NCI-H2196 treated with DMSO at 0.1 percent for 48 hours (cell line): ENCODE results near the gene MCM8.
"Not testable (repeated sequence)": the region's sequence is repeated elsewhere in the genome, so short reads cannot be mapped to it uniquely, and the experiment has no call there.

Experiments used
- DNase-seq: peaks from one replicate; lab custom pipeline; 2025; ENCODE audit not compliant: unreplicated experiment; lab: John Stamatoyannopoulos, UW

The MCM8 gene

DNA sequence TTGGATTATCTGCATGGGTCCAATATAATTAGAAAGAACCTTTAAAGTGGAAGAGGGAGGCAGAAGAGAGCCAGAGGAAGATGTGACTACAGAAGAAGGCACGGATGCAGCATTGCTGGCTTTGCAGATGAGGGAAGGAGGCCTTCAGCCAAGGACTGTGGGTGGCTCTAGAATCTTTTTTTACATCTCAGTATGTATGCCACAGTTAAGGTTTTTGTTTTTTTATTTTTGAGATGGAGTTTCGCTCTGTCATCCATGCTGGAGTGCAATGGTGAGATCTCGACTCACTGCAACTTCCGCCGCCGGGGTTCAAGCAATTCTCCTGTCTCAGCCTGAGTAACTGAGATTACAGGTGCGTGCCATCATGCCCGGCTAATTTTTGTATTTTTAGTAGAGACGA, 49.3 kb downstream of the MCM8 start:
- DNase-seq = no peak

DNA sequence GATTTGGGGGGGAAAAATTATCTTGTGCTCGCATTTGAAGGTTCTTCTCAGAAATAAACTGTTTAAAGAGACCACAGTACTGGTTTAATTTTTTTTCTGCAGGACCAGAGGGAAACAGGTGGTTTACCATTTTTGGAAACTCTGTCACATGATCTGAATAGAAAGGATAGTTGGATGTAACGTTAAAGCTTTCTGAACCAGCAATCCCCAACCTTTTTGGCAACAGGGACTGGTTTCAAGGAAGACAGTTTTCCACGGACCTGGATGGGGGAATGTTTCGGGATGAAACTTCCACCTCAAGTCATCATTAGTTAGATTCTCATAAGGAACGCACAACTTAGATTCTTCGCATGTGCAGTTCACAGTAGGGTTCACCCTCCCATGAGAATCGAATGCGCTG, 50.4 kb downstream of the MCM8 start:
- no peak for DNase-seq

DNA sequence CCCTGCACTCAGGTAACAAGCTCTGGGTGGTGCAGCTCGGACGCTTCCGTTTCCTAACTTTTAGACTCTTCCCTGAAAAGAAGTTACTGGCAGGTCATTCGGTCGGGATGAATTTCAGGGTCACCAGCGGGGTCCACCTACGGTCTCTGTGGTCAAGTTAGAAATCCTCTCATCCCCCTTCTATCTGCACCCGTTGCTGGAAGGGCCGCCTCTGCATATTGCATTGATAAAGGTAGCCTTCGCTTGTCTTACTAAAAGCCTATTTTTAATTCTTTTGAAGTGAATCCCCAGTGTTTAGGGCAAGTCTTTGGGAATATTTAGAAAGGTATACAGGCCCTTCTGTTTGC, 56.1 kb downstream of the MCM8 start:
- DNase-seq = no peak

DNA sequence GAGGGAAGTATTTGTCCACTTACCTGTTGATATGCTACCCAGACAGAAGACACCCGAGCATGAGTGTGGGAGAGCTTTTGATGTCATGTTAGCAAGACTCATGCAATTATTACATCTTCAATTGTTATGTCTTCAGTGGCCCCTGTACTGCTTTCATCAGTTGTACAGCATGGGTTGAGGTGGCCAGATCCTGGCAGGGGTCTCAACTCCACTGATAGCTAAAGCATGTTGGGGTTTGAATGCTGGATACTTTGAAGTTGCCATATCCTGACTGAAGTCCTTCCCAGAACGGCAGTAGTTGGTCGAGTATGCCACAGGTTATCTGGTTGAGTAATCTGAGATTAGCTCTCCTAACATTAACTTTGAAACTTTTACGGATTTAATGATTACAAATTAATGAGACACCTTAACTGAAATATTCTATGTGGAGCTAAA, 56.7 kb downstream of the MCM8 start:
- no peak for DNase-seq

DNA sequence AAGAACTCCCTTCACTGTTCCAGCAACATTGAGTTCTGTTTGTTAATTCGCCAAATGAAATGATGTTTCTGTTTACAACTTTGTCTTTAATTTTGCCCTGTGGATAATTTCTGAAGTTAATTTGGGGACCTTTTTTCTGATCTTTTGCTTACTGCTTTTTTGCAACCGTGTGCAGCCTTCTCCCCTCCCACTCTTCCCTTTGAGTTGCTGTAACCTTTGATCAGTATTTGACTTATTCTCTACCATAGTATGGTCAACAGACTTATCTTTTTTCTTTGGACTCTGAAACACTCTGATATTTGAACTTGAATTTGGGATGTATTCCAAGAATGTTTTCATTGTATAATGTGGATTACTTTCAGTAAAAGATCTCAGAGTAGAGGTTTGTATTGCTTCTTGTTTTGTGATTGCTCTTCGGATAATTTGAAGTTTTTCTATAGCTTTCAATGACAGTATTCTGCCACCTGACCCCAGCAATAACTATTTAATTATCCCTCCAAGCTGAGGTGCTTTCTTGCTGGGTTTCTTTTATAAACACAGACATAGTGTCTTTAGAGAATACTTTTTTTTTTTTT, 57.2 kb downstream of the MCM8 start:
- DNase-seq = no peak

DNA sequence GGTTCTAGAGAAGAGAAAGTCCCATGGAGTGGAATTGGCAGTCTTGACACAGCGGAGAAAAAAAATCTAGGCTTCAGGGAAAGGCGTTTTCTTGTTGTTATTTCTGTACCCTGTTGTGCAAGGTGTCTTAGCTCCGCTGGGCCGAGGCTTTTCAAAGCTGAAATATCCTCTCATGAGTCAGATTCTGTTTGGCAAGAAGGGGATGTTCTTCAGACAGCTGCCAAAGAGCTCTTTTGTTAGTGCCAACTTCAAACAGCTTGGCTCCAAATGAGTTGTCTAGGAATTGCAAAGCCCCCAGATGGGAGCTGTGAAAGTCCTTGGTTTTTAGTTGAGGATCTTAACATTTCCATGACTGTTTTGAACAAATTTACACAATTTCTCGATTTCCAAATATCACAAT, 57.8 kb downstream of the MCM8 start:
- DNase-seq = no peak

DNA sequence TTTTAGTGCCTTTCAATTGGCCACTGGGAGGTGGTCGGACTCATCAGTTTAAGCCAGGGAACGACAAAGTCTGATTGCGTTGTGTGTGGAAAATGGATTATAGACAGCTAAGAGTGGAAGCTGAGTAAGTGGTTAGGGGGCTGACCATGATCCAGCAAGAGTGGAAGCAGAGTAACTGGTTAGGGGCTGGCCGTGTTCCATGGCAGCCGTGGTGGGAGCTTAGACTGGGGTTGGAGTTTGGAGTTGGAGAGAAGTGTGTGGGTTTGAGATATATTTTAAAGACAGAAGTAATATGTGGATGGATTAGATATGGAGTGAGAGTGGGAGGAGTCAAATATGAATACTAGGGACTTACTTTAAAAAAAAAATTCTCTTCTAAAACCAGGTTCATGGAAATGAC, 61.7 kb downstream of the MCM8 start:
- no peak for DNase-seq

DNA sequence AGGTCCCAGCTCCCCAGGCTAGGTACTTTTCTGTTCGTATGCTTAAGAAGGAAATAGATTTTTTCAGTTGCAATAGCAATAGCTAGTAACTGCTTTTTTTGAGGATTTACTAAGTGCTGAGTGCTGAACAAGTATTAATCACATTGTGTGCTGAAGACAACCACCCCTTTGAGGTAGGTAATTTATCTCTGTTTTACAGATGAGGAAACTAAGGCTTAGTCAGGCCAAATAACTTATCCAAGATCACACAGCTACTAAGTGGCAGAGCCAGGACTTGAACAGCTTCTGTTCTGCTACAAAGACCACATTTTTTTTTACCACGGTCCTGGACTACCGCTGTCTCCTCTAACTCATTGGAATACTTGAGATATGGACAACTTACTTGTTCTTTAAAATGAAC, 63.6 kb downstream of the MCM8 start:
- DNase-seq = no peak

DNA sequence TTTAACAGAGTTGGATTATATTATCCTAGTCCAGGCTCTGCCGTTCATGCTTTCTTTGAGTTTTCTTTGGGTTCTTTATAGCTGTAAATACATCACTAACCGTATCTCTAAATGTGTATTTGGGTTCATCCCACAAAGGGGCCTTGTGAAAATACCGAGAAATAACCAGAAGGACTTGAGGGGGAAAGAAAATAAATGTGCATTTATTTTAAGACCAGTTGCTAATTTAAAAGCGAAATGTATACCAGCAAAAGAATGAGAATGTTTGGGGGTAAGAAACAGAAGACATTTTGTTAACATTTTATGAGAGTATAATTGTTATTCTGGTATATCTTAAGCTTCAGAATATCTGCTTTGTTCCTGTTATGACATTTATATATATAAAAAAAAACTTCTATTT, 64.5 kb downstream of the MCM8 start:
- no peak for DNase-seq

DNA sequence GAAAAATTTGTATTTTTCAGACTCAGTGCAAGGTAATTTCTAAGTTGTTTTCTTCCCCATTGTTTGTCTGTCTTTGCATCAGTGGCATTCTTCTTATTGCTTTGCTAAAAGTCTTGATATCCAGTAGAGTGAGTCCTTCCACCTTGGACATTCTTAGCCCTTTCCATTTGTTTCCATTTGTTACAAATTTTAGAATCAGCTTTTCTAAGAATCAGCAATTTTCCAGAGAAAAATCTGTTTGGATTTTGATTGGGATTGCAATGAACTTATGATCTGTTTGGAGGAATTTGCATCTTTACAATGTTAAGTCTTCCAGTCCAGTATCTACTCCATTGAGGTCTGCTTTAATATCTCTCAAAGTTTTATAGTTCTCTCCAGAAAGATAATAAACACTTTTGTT, 67.0 kb downstream of the MCM8 start:
- DNase-seq = no peak

DNA sequence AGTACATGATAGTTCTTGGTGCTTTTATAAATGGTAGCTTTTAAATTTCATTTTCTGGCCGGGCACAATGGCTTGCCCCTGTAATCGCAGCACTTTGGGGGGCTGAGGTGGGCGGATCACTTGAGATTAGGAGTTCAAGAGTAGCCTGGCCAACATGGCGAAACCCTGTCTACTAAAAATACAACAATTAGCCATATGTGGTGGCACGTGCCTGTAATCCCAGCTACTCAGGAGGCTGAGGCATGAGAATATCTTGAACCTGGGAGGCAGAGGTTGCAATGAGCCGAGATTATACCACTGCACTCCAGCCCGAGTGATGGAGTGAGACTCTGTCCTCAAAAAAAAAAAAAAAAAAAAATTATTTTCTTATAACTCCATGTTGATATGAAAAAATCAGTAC, 67.4 kb downstream of the MCM8 start:
- DNase-seq = no peak

DNA sequence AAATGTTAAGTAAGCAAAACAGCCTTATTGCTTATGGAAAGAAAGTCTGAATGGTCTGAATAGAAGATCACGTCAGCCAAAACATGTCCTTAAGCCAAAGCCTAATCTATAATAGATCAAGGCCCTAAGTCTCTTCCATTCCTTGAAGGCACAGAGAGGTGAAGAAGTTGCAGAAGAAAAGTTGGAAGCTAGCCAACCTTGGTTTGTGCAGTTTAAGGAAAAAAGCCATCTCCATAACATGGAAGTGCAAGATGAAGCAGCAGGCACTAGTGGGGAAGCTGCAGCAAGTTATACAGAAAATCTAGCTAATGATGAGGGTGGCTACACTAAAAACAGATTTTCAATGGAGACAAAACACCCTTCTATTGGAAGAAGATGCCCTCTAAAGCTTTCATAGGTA, 74.3 kb downstream of the MCM8 start:
- no peak for DNase-seq

DNA sequence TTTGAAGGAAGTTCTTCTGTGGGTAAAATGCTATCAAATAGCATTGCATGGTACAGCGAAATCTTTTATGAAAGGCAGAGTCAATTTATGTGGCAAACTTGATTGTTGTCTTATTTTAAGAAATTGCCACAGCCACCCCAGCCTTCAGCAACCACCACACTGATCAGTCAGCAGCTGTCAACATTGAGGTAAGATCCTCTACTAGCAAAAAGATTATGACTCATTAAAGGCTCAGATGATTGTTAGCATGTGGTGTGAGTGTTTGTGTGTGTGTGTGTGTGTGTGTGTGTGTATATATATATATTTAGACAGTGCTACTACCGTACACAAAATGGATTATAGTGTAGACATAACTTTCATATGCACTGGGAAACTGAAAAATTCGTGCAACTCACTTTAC, 75.6 kb downstream of the MCM8 start:
- no peak for DNase-seq

DNA sequence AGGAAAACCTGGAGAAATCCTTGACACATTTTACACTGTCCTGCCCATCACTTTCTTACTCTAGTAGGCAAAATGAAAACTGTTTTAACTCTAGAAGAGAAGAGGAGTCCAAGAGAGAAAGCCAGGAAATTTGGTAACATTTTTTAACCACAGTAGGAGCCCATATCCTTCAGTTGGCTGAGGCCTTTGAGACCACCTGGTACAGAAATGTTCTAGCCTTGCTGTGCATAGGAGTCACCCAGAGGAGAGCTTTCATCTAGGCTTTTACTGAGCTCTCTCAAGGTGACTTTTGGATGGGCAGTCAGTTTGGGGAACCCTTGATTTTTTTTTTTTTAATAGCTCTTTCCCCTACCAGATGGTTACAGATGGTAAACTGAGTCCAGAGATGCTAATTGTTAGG, 78.4 kb downstream of the MCM8 start:
- DNase-seq = no peak

DNA sequence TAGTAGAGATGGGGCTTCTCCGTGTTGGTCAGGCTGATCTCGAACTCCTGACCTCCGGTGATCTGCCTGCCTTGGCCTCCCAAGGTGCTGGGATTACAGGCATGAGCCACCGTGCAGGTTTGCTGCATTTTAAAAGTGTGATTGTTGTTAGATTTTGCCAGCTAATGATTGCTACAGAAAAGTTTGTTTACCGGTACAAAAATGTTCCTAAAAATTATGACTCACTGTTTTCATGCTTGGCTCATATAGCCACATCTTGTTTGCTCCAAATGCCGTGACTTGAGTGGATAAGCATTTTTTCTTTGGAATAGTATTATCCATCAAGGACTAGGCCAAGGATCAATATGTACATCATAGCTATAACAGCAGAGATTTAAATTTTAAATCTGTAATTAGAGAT, 79.1 kb downstream of the MCM8 start:
- no peak for DNase-seq

DNA sequence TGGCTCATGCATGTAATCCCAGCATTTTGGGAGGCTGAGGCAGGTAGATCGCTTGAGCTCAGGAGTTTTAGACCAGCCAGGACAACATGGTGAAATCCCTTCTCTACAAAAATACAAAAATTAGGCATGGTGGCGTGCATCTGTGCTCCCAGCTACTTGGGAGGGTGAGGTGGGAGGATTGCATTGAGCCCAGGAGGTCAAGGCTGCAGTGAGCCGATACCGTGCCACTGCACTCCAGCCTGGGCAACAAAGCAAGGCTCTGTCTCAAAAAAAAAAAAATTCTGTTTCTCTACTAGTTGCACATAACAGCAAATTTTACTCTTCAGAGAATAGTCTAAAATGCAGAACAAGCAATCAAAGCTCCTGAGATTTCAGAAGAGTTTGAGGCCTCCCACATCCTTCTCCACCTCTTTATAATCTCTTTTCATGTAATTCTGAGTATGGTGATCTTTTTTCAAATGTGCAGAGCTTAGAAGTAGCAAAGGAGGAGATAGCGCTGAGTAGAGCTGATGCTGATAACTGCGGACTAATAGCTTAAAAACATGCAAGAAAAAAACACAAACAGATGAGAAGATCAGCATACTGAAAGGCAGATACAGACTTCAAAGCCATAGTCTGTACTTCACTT, 80.1 kb downstream of the MCM8 start:
- no peak for DNase-seq

DNA sequence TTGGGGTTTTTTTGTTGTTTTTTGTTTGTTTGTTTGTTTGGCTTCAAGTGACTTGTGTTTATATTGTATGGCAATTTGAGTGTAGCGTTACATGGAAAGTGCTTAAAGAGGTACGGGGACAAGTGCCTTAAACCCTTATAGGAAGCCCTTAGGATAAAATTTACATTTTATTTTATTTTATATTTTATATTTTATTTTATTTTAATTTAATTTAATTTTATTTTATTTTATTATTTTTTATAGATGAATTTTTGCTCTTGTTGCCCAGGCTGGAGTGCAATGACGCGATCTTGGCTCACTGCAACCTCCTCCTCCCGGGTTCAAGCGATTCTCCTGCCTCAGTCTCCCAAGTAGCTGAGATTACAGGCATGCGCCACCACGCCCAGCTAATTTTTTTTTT, 82.5 kb downstream of the MCM8 start:
- DNase-seq = not testable (repeated sequence)

DNA sequence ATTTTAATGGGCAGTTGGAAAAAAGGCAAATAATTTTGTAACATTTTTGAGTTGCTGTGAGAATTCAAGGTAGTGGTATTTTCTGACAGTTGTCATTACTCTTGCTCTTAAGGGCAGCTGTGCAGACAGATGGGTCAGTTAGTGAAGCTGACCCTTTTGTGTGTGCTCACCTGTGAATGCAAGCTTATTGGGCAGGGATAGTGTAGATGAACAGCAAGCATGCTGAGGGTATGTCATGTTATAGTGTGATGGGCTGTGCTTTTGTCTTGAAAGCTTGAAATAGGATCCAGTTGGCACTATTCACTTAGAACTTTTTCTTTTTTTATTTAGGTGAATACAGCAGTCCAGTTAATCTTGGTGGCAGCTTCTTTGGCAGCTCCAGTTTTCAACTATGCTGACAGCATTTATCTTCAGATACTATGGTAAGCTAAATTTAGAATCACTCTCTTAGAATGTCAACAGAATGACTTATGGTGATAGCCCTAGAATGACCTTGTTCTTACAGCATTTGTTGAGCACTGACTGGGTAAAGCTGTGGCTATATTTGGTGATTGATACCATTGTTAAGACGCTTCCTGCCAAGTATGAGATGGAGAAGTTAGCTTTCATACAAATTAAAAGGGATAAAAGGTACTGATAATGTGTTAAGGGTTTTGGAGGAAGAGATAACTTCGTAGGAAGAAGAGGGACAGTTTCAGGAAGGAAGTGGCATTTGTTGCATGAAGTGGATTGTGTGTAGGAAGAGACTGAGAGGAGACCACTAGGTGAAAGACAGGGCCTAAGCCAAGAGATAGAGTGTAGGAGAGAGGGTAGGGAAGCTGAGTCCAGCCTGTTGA, 83.9 kb downstream of the MCM8 start:
- no peak for DNase-seq

DNA sequence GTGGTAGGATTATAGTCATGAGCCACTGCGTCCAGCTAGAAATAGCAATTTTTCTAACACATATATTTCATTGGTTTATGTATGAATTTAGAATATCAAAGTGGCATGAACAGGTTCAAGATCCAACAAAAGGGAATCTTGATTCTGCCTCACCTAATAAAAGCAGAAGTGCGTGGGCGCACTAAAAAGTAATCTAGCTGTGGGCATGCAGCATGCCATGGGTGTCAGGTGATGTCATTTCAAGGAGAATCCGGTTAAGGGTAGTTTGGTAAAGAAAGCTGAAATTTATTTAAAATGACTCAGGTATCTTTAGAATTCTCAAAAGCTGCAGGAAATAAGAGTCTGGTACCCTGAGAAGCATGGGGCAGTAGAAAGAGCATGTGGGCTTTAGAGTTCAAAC, 85.8 kb downstream of the MCM8 start:
- DNase-seq = no peak

DNA sequence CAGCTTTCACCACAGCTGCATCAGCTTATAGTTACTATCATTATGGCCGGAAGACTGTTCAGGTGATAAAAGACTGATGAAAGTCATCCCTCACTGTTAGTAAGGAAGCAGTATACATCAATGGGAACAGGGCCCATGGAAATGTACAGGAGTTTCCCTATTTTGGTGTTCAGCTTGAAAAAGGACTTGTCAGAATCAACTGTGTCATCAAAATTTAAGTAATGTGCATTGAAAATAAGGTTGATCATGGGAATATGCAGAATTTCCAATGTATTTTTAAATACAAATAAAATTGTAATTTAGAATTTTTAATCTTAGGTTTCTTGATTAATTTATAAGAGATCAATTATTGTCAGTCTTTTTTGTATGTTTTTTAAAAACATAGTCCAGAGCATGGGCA, 86.6 kb downstream of the MCM8 start:
- DNase-seq = no peak

DNA sequence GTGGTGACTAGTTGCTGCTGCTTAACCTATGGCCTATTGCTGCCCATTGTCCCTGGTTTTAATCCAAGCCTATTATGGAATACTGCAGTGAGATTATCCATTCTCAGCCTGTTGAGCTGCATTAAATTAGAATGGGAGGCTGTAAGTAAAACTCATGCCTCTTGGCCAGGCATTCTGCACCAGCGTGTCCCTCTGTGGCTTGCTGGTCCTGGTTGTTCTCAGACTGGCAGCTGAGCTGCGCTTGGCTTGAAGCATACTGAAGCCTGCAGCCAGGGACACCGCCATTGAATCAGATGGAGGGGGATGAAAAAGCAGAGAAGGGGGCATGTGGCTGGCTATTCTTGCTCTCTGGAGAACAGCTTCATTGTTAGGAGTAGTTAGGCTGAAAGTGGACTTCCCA, 87.8 kb downstream of the MCM8 start:
- DNase-seq = no peak

DNA sequence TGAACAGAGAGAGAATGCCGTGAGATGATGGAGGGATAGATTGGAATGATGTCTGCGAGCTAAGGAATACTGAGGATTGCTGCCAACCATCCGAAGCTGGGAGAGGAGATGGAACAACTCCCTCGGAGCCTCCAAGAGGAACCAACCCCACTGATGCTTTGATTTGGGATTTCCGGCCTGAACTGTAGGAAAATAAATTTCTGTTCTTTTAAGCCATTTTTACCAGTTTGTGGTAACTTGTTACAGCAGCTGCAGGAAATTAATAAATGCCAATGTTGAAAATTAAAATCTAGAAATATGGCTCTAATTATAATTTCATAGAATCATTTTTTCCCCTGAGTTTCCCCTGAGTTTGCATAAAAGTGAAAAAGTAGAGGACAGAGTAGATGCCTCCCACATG, 89.3 kb downstream of the MCM8 start:
- no peak for DNase-seq

DNA sequence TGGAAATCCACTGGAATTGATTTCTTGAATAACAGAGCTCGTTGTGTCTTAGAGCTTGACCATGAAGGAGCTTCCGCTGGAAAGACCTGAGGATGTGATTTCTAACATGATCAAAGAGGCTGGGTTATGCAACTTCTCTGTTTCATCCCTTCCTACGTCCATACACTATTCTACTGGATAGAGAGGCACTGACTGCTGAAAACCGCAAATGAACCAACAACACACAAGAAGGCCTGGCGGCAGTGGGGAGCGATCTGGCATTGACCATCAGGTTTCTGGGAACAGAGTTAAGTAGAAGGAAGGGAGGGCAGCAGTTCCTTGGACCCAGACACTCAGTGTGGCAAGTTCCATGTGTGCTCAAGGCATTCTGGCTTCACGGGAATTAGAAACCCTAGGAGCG, 90.1 kb downstream of the MCM8 start:
- no peak for DNase-seq
